Superior temporal gyrus (tissue), 1 donor: ENCODE data around the gene TMF1.

Experiments used
- DNase-seq: peaks from one replicate; pipeline ENCODE4 v3.0.0-alpha.2; 2016; ENCODE audit errors: extremely low spot score

Gene TMF1, protein sequence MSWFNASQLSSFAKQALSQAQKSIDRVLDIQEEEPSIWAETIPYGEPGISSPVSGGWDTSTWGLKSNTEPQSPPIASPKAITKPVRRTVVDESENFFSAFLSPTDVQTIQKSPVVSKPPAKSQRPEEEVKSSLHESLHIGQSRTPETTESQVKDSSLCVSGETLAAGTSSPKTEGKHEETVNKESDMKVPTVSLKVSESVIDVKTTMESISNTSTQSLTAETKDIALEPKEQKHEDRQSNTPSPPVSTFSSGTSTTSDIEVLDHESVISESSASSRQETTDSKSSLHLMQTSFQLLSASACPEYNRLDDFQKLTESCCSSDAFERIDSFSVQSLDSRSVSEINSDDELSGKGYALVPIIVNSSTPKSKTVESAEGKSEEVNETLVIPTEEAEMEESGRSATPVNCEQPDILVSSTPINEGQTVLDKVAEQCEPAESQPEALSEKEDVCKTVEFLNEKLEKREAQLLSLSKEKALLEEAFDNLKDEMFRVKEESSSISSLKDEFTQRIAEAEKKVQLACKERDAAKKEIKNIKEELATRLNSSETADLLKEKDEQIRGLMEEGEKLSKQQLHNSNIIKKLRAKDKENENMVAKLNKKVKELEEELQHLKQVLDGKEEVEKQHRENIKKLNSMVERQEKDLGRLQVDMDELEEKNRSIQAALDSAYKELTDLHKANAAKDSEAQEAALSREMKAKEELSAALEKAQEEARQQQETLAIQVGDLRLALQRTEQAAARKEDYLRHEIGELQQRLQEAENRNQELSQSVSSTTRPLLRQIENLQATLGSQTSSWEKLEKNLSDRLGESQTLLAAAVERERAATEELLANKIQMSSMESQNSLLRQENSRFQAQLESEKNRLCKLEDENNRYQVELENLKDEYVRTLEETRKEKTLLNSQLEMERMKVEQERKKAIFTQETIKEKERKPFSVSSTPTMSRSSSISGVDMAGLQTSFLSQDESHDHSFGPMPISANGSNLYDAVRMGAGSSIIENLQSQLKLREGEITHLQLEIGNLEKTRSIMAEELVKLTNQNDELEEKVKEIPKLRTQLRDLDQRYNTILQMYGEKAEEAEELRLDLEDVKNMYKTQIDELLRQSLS

DNA sequence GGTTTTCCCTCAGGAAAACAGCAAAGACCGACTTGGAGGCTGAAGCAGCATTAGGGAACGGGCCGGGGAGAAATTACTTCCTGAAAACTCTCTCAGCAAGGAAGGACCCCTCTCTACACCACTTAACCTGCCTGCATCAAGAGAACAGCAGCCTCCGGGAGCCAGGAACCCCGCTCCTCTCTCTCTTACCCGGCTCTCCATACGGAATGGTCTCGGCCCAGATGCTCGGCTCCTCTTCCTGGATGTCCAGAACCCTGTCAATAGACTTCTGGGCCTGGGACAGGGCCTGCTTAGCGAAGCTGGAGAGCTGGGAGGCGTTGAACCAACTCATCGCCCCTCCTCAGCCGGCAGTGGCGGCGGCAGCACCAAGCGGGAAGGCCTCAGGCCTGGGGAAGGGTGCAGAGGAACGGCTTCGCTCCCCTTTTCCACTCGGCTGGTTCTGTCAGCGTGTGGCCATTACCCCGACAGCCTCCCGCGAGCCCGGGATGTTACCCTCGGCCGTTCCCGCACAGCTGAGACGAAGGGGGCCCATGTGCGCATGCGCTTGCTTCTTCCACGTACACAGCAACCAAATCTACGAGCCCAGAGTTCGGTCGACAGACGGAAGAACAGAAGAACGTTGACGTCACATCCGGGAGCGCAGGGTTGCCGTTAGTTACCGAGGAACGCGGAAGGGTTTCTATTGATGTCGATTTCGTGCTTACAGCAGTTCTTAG, at the start of gene TMF1:
TSS of gene TMF1 (minus strand) at position 578 of the 716 bp plus-strand sequence. CDS start at position 331, 247 bp downstream.
- peak; percentile 99 for DNase-seq

DNA sequence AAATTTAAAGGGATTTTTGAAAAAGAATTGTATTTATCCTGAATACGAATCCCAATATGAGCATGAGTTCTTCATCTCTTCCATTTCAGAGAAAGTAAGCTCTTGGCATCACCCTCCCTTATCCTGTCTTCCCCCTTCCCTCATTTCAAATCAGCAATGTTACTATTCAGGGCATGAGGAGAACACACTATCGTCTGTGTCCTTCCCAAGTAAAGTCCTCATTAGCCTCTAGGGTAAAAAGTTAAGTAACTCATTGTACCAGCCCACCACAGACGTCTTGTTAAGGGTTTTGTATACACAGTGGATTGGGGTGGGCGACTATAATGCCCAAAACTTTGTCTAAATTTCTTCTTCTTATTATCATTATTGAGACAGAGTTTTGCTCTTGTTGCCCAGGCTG, 47.4 kb upstream of the TMF1 start:
- DNase-seq = no peak

DNA sequence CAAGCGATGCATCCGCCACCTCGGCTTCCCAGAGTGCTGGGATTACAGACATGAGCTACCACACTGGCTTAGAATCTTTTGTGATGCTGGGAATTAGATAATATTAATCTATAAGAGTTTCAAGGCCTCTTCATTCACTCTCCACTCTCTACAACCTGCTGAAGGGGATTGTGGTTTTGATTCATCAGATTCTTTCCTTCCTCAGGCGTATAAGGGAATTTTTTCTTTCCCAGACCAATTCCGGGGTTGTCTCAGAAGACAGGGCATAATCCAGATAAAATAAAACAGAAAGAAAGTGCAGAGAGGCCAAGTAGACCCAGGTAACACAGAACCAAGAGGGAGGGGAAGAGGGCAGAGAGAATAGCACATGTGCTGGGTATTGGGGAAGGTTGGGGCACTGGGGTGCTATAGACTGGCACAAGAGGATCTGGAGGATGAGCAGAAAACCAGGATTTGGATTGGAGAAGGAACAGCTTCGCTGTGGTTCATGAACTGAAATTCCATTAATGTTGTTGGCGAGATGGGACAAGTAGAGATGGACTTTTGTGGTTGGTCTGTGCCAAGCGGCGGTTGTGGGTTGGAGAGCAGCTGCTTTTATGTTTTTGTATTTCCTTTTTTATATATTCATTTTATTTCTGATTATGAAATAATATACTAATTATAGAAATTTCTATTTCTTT, 45.4 kb upstream of the TMF1 start:
- DNase-seq = no peak

DNA sequence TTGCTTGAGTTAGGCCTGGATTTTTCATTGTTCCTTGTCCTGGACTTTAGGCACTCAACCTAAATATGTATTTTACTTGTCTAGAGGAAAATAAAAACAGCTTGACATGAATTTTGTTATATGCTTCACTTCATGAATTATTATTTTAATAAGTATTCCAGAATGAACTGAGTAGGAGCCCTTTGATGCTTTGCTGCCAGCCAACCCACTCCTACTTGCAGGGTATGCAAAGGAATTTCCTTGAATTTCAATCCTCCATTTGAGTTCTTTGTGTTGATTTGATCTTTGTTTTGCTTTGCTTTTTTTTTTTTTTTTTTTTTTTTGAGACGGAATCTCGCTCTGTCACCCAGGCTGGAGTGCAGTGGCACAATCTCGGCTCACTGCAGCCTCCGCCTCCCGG, 44.2 kb upstream of the TMF1 start:
- no peak for DNase-seq

DNA sequence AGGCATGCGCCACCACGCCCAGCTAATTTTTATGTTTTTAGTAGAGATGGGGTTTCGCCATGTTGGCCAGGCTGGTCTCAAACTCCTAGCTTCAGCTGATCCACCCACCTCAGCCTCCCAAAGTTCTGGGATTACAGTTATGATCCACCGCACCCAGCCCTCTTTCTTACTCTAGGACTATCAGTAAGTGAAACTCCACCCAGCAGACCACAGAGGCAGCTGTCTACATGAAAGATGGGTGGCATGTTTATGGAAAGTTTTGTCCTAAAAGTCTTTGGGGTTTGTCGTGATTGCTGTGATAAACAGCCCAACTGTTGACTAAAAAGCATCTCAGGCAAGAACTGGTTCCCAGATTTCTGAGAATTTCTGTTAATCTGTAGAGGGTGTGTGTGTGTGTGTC, 43.5 kb upstream of the TMF1 start:
- DNase-seq = no peak

DNA sequence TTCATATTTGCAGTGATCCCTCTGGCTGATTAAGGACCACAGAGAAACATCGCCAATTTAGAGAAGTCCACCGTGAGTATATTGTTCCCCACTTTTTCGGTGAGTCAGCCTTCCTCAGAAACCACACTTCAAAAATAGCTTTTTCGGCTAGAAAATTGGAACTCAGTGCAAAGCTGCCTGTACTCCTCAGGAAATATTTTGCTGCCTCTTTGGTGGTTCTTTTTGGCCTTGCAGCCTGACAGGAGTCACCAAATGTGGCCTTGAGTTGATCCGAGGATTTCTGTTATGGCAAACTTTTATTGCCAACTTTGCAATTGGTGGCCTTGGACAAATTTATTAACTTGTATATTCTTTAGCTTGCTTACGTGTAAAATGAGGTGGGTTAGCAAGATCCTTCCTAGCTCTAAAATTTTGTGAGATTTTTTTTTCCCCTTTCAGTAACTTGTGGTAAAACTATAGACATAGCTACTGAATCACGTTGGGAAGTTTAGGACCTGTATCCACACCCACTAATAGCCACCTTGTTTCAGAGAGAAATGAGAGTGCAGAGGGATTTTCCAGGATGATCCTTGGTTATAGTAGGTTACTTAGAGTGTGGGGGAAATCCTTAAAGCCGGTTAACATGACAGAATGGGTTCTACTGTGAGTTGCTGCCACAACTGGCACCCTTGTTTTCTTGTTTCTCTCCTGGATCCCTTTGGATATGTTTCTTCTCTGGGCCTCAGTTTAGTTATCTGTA, 42.5 kb upstream of the TMF1 start:
- DNase-seq = peak; percentile 77

DNA sequence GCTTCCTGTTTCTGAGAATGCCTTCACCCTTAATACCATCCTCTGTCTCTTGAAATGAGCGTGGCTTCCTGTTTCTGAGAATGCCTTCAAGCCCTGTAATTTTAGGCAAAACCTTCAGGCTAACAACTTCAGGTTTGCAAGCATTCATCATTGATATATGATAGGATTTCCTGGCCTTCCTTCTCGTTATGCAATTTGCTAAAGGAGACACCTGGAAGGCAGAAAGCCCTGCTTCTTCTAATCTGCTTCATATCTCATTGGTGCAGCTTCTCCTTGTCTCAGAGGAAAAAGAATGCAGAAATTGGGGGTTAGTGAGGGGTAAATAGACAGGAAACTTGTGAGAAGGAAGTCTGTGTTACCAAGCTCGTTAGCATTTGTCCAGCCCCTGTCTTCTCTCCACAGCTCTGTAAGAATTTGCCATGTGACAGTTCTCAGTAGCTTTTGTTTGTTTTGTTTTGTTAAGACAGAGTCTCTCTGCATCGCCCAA, 39.9 kb upstream of the TMF1 start:
- DNase-seq = peak; percentile 81

DNA sequence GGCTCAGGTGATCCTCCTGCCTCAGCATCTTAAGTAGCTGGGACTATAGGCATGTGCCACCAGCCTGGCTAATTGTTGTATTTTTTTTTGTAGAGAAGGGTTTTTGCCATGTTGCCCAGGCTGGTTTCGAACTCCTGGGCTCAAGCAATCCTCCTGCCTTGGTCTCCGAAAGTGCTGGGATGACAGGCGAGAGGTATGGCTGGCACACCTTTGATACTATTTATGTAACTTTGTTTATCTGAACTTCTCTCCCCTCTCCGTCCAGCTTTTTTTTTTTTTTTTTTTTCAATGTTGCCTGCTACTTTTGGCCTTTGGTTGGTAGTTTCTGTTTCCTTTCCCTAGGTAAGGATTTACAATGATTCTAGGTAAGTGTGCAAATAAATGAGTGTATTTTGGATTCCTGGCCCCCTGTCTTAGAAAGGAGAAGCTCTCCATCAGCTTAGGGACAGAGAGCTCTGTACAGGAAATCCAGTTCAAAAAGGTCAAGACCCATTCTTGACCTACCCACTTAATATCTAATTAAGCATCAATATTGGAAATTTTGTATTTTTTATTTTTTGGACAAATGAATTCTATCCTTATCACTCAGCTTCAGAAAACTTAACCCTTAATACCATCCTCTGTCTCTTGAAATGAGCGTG, 39.4 kb upstream of the TMF1 start:
- DNase-seq = no peak

DNA sequence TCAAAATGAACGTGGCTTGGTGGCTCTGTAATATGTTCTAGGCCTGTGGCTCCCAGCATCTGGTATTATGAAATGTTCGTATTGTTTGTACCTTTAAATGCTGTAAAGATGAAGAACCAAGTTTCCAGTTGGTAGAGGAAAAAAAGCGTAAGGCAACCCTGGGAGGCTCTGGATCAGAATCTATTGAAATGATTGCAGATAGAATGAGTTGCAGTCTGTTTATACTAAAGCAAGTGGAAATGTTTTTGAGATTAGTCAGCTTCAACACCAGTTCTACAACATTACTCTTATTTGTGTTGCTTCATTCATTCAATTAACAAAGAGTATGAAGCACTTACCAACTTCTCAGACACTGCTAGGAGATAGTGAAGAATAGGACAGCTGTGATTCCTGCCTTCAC, 37.9 kb upstream of the TMF1 start:
- peak; percentile 36 for DNase-seq

DNA sequence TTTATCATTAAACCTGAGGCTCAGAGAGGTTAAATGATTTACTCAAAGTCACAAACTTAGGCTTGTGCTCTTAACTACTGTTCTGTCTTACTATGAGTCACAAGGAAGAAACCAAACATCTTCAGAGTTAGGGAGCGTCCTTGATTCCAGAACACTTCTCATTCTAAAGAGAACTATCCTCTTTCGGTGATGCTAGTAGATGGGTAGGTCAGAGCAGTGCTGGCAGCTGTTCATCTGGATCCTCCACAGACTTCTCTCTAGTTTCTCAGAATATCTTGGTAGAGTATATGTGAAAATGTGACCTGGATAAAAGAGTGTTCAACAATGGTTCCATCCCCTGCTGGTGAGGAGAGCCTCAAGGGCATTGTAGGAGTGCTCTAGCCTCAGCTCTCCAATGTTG, 35.9 kb upstream of the TMF1 start:
- no peak for DNase-seq

DNA sequence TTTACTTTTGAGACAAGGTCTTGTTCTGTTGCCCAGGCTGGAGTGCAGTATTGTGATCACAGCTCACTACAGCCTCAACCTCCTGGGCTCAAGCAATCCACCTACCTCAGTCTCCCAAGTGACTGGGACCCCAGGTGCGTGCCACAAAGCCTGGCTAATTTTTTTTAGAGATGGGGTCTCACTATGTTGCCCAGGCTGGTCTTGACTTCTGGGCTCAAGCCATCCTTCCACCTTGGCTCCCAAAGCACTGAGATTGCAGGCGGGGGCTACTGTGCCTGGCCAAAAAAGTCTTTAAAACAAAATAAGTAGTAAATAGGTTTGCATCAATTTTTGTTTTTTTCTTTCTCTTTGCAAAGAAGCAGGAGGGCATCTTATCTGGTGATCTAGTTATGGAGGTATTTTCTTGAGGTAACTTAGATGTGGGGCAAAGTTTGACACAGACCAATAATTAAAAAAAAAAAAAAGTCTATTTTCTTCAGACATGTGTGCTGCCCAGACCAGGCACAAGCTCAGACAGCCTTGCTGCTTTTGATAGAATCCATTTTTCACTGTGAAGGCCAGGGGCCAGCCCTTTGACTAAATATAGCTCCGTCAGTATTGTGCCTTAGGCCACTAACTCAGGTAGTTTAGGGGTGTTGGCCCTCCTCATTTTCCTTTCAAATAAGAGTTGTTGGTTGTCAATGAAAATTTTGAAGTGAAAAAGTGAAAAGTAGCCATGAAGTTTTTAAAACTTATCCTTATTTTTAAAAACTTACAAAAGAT, 35.1 kb upstream of the TMF1 start:
- DNase-seq = no peak

DNA sequence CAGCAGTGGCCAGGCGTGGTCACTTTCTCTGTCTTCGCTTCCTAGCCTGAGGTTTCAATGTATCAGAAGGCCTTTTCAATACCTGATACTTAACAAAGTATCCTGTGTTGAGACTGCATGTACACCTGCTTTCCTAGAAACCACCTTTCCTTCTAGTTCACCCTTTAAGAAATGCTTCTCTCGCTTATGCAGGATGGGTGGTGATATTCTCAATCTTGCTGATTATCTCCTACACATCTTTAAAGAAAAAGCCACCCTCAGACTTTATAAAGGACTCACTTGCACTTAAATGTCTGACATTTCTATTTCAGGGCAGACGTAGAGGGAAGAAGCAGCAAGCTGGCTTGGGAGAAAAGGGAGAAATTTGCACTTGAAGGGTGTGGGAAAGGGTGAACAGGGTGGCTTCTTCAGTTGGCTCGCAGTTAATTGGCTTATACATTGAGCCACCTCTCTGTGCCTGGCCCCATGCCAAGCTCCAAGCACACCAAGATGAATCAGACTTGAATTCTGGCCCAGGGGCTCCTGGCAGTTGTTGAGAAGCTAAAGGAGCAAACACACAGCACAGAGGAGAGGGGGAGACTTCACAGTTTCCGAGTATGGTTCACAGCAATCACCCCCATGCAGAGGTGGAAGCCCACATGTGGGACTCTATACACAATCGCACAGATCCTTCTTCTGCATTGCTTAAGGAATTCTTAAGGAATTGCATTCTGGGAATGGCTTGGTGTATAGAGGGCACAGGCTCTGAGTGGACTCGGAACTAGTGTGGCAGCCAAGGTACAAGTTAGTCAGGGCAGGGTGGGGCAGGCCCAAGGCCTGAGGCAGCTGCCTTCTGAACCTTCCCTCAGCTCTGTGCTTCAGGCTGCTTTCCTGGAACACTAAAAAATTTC, 33.9 kb upstream of the TMF1 start:
- DNase-seq = peak; percentile 86

DNA sequence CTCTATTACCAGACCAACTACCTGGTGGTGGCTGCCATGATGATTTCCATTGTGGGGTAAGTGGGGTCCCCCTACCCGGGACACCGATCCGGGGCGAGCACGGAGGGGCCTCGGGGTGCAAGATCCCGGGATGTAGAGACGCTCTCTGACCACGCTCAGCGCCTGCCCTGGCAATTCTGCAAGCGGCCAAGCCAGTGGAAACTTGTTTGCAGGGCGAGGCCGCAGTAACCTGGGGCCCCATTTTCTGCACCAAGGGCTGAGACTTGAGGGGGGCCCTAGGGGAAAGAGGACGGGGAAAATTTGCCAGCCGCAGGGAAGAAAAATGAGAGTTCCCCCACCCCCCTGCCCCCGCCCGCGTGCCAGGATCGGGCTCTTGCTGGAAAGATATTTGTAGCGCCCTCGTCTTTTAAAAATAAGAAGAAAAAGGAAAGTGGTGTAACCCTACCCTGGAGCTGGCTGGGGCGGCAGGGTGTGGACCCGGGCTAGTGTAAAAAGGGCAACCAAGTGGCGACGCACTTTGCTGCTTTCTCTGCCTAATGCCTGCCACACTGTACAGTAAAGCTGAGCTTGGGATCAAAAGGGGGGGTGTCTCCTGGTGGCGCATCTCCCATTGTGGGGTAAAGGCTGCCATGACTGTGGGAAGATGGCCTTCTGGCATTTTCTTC, 33.2 kb upstream of the TMF1 start:
- no peak for DNase-seq

DNA sequence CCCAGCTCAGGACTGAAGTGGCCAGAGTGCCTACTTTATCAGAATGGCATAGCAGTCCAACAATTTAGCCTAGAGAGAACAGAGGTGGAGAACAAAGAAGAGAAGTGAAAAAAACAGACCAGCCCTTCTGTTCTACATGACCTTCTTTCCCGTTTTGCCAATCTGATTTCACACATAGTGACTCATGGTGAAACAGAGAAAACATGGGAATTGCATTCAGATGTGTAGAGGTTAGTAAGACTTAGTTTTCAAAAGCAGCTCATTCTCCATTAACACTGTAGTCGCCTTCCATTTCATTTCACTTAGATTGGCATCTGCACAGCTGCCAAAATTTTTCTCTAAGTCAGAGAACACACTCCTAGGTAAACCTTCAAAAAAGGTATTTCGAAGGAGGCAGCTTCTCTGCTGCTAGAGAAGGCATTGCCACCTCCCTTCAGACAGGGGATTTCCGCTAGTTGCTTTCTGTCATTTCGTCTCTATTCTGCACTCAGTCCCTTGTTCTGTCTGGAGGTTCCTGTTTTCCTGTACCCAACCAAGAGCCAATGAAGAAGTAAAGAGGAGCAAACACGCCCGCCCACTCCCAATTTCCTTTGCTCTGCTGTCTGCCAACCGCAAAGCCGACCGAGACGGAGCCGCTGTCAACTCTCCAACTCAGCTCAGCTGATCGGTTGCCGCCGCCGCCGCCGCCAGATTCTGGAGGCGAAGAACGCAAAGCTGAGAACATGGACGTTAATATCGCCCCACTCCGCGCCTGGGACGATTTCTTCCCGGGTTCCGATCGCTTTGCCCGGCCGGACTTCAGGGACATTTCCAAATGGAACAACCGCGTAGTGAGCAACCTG, 32.4 kb upstream of the TMF1 start, which contains the start of gene ARL6IP5:
TSS of gene ARL6IP5 (plus strand) at position 612 of the 842 bp plus-strand sequence. CDS start at position 723, 111 bp downstream.
- peak; percentile 97 for DNase-seq

DNA sequence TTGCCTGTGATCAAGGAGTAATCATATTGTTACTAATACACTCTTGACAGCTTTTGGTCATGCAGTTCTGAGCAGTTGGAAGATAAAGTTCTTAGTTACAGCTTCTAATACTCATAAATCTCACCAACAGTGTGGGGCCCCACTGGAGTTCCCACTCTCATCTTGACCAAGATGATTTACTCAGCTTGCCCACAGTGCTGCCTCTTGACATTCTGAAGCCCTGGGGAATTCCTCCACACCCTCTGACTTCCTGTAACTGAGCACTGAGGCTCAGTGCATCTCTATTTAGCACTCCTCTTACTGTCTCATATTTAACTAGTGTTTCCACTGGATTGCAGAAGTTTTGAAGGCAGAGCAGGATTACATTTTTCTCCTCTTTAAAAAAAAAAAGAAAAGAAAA, 30.7 kb upstream of the TMF1 start:
- DNase-seq = peak; percentile 51

DNA sequence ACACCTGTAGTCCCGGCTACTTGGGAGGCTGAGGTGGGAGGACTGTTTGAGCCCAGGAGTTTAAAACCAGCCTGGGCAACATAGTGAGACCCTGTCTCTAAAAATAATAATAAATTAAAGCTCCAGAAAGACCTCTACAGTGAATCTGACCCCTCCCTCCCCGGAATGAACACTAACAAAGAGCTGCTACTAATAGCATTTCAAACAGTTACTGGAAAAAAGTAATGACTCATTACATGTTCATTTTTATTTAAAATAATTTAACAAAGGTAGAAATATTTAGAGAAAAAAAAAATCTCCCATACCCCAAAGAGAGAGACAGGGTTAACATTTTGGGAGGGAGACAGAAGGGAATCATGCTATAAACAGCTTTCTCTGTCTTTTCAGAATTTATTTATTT, 30.2 kb upstream of the TMF1 start:
- no peak for DNase-seq
